Stimulated activated naive CD8-positive, alpha-beta T cell treated with anti-CD3 and anti-CD28 coated beads, Interleukin-15, Interleukin-2, amounts not matched to agents 100 U/mL and 50 U/mL, for 24 hours (primary cell): ENCODE measurements around the gene PITPNB.

ENCODE experiments used
- ATAC-seq: fragments of 150-1000 bp; cut with Tn5 transposase; one replicate; pipeline ENCODE4 v1.10.0; 2021
- DNase-seq: peaks from one replicate; pipeline ENCODE4 v3.0.0; 2021

The PITPNB gene

DNA sequence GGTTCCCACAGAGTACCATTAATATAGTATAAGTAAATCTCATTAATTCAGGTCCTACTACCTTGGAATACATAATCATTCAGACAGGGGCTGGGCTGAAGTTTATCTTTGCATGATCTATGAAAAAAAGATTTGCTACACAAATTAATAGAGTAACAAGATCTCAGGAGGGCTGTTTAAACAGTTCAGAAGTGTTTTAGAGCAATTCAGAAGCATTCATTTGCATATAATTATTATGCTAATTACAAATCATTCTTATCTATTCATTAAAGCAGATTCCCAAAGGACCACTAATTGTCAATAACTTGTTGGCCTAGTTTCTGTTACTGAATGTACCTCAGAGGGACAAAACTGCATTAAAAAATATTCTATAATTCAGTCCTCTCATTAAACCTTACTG lies 40.5 kb downstream of the PITPNB start:
- ATAC-seq: no peak

GRCh38 chr22:27877501-27877900 lies 41.6 kb downstream of the PITPNB start:
- peak; percentile 45 for ATAC-seq
- no peak for DNase-seq

More for the DNA sequence above, 40.5 kb downstream of the PITPNB start:
- DNase-seq: no peak

GRCh38 chr22:27876684-27877083 lies 42.4 kb downstream of the PITPNB start:
- no peak for ATAC-seq
- no peak for DNase-seq

DNA sequence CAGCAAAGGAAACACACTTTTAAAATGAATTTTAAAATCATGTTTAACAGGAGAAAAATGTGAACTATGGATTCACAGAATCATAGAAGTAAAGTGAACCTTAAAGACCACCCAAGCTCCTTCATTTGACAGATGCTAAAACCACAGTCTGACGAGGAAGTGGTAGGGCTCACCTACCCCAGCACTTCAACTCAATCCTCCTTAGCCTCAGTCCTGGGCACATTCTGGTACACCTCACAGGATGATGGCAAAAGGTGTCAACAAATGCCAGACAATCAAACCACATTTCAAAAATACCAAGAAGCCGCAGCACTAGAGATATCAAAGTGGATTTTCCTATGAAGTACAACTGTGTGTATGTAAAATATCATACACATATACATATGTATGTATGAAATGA lies 43.1 kb downstream of the PITPNB start:
- peak; percentile 13 for DNase-seq
- ATAC-seq: peak; percentile 67

GRCh38 chr22:27874764-27875163 lies 44.3 kb downstream of the PITPNB start:
- no peak for ATAC-seq
- no peak for DNase-seq

DNA sequence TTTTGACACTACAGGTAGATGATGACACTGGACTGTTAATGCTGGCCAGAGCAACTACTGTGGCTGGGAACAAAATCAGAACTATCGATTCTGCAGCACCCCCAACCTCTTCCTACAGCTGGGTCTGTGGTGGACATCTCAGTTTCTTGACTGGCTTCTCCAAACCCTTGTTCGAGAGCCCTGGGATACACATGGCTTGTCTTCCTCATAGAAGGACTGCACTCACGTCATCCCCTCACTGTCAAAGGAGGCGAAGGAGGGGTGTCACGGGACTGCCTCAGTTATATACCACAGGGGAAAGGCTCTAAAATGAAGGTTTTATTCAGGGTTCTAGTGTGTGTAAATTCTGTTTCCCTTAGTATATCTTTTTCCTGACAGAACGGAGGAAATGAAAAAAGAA lies 44.9 kb downstream of the PITPNB start:
- ATAC-seq (no peak), DNase-seq (no peak)

GRCh38 chr22:27873472-27873871 lies 45.6 kb downstream of the PITPNB start:
- ATAC-seq: no peak

DNA sequence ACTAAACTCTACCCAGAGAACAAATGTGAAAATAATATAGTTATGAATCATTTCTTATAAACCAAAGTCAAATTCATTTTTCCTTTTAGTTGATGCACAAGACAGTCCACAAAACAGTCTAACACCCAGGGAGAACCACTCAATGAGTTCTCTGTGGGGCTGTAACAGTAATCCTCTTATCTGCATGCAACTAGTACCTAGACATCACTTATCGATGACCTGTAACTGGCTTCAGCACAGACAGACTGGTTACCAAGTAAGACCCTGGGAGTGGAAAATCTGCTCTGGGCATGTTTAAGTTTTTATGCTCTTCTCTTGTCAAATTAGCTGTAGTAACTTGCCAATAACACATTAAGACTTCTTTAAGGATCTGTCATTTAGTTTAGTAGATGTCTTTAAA lies 46.6 kb downstream of the PITPNB start:
- DNase-seq (no peak), ATAC-seq (no peak)

More at GRCh38 chr22:27873472-27873871, 45.6 kb downstream of the PITPNB start:
- DNase-seq: no peak

GRCh38 chr22:27871306-27872014 lies 47.6 kb downstream of the PITPNB start:
- no peak for ATAC-seq

GRCh38 chr22:27870234-27871191 lies 48.5 kb downstream of the PITPNB start:
- no peak for ATAC-seq
- no peak for DNase-seq

More at GRCh38 chr22:27871306-27872014, 47.6 kb downstream of the PITPNB start:
- DNase-seq: no peak

DNA sequence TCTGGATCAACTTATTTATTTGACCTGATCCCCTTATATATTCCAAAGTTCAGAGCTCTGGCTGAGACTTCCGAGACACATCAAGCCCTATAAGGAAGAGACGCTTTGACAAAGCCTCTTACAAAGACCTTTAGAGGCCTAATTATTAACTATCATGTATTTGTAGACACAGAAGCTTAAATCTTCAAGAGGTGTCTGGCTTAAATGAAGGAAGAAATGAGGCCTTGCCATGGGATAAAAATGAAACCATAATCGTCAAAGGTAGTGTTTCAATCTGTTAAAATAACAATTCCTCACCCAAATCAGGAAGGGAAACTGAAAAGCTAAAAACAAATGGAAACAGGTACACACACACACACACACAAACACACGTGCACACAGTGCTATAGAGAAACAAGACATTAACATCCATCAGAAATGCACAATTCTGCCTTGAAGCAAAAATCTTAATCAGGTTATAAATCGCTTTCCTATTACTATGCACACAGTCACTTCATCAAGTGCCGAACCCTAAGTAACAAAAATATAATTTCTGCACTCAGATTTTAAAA lies 50.2 kb downstream of the PITPNB start:
- no peak for DNase-seq
- ATAC-seq: no peak

GRCh38 chr22:27867953-27868731 lies 50.9 kb downstream of the PITPNB start:
- DNase-seq: no peak
- ATAC-seq: peak; percentile 71

DNA sequence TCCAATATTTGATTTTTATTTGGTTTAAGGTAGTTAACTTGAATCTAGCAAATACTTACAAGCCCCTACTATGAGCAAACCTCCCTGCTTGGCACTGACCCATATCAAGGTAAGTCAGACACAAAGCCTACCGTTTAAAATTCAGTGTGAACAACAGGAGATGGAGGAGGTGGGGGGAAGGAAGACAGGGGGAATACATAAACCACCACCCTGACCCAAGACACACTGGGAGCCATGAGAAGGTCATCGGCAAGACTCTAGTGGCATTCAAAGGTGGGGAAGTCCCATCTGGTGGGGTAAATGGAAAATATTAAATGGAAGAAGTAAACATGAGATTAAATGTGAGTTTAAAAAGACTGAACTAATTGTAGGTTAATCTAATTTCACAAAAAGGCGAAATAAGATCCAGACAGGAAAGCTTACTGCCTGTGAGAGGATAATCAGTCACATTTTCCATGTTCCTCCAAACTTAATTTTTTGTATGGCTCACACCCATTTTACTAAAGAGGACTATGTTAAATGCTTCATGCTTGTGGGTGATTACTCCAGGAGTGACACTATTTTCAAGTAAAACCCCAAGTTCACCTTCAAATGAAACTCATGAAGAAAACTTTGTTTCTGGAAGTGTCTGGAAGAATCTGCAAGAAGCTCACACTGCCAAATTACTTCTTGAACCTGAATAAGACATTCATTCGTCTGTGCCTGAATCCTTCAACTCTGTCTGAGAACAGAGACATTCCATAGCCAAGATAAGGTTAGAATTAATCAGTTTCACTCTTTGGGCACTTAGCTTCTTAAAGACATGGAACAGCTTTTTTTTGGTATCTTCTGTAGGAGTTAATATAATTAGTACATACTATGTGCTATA lies 51.7 kb downstream of the PITPNB start:
- DNase-seq (peak; percentile 46), ATAC-seq (peak; percentile 92)

GRCh38 chr22:27866135-27867084 lies 52.6 kb downstream of the PITPNB start:
- DNase-seq (no peak), ATAC-seq (no peak)

GRCh38 chr22:27865496-27865895 lies 53.6 kb downstream of the PITPNB start:
- no peak for DNase-seq
- ATAC-seq: no peak

DNA sequence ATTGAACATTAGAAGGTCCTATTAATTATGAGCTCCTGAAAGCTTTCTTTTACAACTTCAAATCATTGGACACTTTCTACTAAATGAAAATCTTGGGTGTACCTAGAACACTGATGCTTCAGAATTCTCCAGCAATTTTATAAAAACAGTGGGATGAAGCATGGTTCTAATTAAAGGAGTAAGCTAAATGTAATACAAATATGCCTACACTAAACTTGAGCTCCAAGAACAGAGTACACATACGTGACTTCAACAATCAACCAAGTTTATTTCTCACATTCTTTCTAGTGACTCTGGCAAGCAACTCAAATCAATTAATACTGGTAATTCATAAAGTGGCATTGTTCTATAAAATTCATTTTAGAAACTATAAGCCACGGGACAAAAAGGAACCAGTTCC lies 55.5 kb downstream of the PITPNB start:
- no peak for ATAC-seq
- no peak for DNase-seq

DNA sequence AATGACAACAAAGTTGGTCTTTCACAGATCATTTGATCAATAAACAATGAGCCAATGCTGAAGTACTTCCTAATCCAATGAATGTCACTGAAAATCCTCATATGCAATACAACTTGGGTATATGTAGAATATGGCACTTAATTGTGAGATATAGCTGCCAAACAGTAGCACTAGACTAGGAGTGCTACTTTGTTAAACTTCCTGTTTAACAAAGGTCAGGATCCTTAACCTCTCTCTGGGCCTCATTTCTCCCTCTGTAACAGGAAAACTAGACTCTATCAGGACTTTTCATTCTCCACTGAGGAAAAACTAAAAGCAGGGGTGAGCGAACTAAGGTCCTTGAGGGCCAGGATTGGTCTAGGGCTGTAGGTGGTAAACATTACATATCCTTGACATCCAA lies 56.1 kb downstream of the PITPNB start:
- DNase-seq (no peak), ATAC-seq (no peak)

GRCh38 chr22:27859336-27859735 lies 59.7 kb downstream of the PITPNB start:
- DNase-seq (no peak), ATAC-seq (no peak)

- no peak for DNase-seq
These were observed 60.4 kb downstream of the PITPNB start for GRCh38 chr22:27858626-27859025.

DNA sequence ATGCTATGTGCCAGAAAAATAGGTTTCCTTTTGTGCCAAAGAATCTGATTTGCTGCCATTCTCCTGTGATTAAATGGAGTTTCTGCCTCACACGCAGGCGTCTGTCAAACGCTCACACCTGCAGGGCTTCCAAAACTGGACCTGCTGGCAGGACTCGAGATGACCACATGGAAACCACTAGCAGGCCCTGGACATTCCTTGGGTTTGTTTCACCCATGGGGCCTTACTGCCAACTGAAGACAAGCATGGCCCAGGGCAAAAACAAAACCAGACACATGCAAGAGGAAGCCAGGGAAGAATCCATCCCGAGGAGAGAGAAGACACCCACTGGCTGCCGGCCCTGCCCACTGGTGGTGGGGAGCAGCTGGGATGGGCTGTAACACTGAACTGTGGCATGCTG lies 61.6 kb downstream of the PITPNB start:
- no peak for ATAC-seq
- no peak for DNase-seq

More at GRCh38 chr22:27858626-27859025, 60.4 kb downstream of the PITPNB start:
- ATAC-seq: no peak
